HG02870 (cell line): ENCODE results near the gene UBTD1.
A peak's percentile ranks its signal among the peaks of the same experiment; 100 is the strongest.

Experiments used
- ATAC-seq: cut with Tn5 transposase; IDR thresholded peaks from one replicate; pipeline ENCODE4 v1.9.1; 2021; ENCODE audit warnings: mild to moderate bottlenecking, moderate library complexity; ENCODE audit not compliant: unreplicated experiment

The UBTD1 gene

GRCh38 chr10:97481071-97481470 is 17.7 kb upstream of the UBTD1 start:
- no peak for ATAC-seq

- ATAC-seq, result no peak
Observed at GRCh38 chr10:97482381-97482780, 16.3 kb upstream of the UBTD1 start.

- no peak for ATAC-seq
Observed at GRCh38 chr10:97483506-97483905, 15.2 kb upstream of the UBTD1 start.

- ATAC-seq, result no peak
Observed at GRCh38 chr10:97483921-97484320, 14.8 kb upstream of the UBTD1 start.

- no peak for ATAC-seq
Observed at GRCh38 chr10:97485647-97486281, 13.0 kb upstream of the UBTD1 start.

- no peak for ATAC-seq
Observed at GRCh38 chr10:97490592-97490991, 8.1 kb upstream of the UBTD1 start.

GRCh38 chr10:97494151-97494550 is 4.6 kb upstream of the UBTD1 start:
- ATAC-seq, result no peak

- no peak for ATAC-seq
Observed at GRCh38 chr10:97494863-97495506, 3.7 kb upstream of the UBTD1 start.

- ATAC-seq, result no peak
Observed at GRCh38 chr10:97497572-97498075, 1.1 kb upstream of the UBTD1 start.

- peak; percentile 93 for ATAC-seq
Observed at GRCh38 chr10:97498076-97498840, 466 bp upstream of the UBTD1 start, which contains the start of gene MMS19. MMS19 (minus strand) TSS chr10:97498422; CDS start chr10:97498384, 38 bp downstream.

- ATAC-seq, result no peak
Observed at GRCh38 chr10:97499561-97500296, 1.0 kb downstream of the UBTD1 start.

GRCh38 chr10:97500297-97500575 is 1.5 kb downstream of the UBTD1 start:
- ATAC-seq, result no peak

- ATAC-seq, result no peak
Observed at GRCh38 chr10:97502916-97503315, 4.2 kb downstream of the UBTD1 start.

GRCh38 chr10:97503406-97503805 is 4.7 kb downstream of the UBTD1 start:
- ATAC-seq, result no peak

GRCh38 chr10:97505152-97505551 is 6.4 kb downstream of the UBTD1 start:
- no peak for ATAC-seq

GRCh38 chr10:97506199-97506991 is 7.7 kb downstream of the UBTD1 start:
- ATAC-seq, result no peak

- ATAC-seq, result no peak
Observed at GRCh38 chr10:97508342-97508741, 9.6 kb downstream of the UBTD1 start.

GRCh38 chr10:97509120-97509680 is 10.5 kb downstream of the UBTD1 start:
- no peak for ATAC-seq

GRCh38 chr10:97510686-97511085 is 12.0 kb downstream of the UBTD1 start:
- ATAC-seq, result no peak
